HG02588 (cell line): ENCODE results near the gene TFR2.

ENCODE experiments used
- ATAC-seq: cut with Tn5 transposase; IDR thresholded peaks from one replicate; pipeline ENCODE4 v1.9.1; 2021; ENCODE audit warnings: mild to moderate bottlenecking, moderate library complexity; ENCODE audit not compliant: unreplicated experiment

The TFR2 gene

GRCh38 chr7:100573691-100574361 is 67.5 kb downstream of the TFR2 start, which contains the start of gene SAP25:
Gene SAP25 (minus strand): TSS chr7:100573900. CDS start chr7:100573742, 158 bp downstream.
- no peak for ATAC-seq

GRCh38 chr7:100572949-100573675 is 68.2 kb downstream of the TFR2 start:
- no peak for ATAC-seq

GRCh38 chr7:100572281-100572948 is 68.9 kb downstream of the TFR2 start:
- ATAC-seq = no peak

GRCh38 chr7:100571829-100572116 is 69.6 kb downstream of the TFR2 start:
- ATAC-seq = no peak

GRCh38 chr7:100570954-100571828 is 70.2 kb downstream of the TFR2 start:
- no peak for ATAC-seq
